Inflammatory macrophage (primary cell): ENCODE measurements around the gene BAHD1.

Source experiments
- DNase-seq, 2 donors: peaks; one replicate each; pipeline ENCODE4 v3.0.0-alpha.2; 2020 to 2022

The BAHD1 gene

GRCh38 chr15:40500568-40501330, 60.0 kb downstream of the BAHD1 start:
- no peak for DNase-seq

- no peak for DNase-seq
Measured at GRCh38 chr15:40501487-40501886, 60.7 kb downstream of the BAHD1 start.

GRCh38 chr15:40506964-40507571, 66.3 kb downstream of the BAHD1 start:
- DNase-seq: peak; percentile 53 to 74

GRCh38 chr15:40508216-40508615, 67.5 kb downstream of the BAHD1 start:
- no peak for DNase-seq

- DNase-seq: no peak
Measured at GRCh38 chr15:40510201-40510600, 69.4 kb downstream of the BAHD1 start.

GRCh38 chr15:40511093-40511471, 70.3 kb downstream of the BAHD1 start:
- DNase-seq: peak; percentile 56 to 65

GRCh38 chr15:40511472-40512133, 70.8 kb downstream of the BAHD1 start:
- peak; percentile 20 to 50 for DNase-seq

- no peak for DNase-seq
Measured at GRCh38 chr15:40512440-40512839, 71.7 kb downstream of the BAHD1 start.

GRCh38 chr15:40513609-40514008, 72.9 kb downstream of the BAHD1 start:
- no peak for DNase-seq

- DNase-seq: no peak
Measured at GRCh38 chr15:40516322-40516721, 75.6 kb downstream of the BAHD1 start.
